GM23338 (cell line): ENCODE measurements around the gene CSNK1A1.

Source experiments
- CTCF ChIP-seq, 2 experiments: fragments of 200-600 bp in 1 of 2; sonication (generic) in 1 of 2; conservative IDR thresholded peaks; 2 replicates each; pipeline versions ENCODE4 v1.5.1 to v1.6.1; 2016 to 2017; ENCODE audit warnings: antibody characterized with exemption in 2 of 2, low read depth in 2 of 2, mild to moderate bottlenecking in 2 of 2, moderate library complexity in 1 of 2
- EZH2 ChIP-seq: fragments of 200-600 bp; sonication (generic); IDR thresholded peaks from one replicate; pipeline ENCODE4 v1.8.0; 2017; ENCODE audit warnings: antibody characterized with exemption, mild to moderate bottlenecking, low read depth; ENCODE audit not compliant: unreplicated experiment
- EZH2phosphoT487 ChIP-seq: fragments of 200-600 bp; sonication (generic); IDR thresholded peaks from one replicate; pipeline ENCODE4 v1.8.1; 2018; ENCODE audit warnings: antibody characterized with exemption; ENCODE audit not compliant: unreplicated experiment
- NANOG ChIP-seq: IDR thresholded peaks from 2 replicates; pipeline ENCODE4 v1.6.1; 2016; ENCODE audit warnings: antibody characterized with exemption, borderline replicate concordance
- POLR2AphosphoS5 ChIP-seq: IDR thresholded peaks from 2 replicates; pipeline ENCODE4 v1.6.1; 2016; ENCODE audit warnings: antibody characterized with exemption, low read depth

- TF ChIP-seq CTCF (conservative IDR thresholded peaks at IDR 0.05; ENCODE audit: low read depth in 2 of 2) (no peak), EZH2 (no peak), EZH2phosphoT487 (no peak), POLR2AphosphoS5 (no peak), NANOG (no peak)
Measured at GRCh38 chr5:149581192-149581861, 30.1 kb upstream of the CSNK1A1 start, which contains the start of gene ARHGEF37.
